SK-N-SH (cell line): ENCODE data around the gene HOXA1. TPM values are rescaled to one million over a fixed set of nuclear protein-coding genes. Genes with fewer than 3 reads are reported as not detected.
"Not testable (repeated sequence)": the region's sequence is repeated elsewhere in the genome, so short reads cannot be mapped to it uniquely, and the experiment has no call there.

Source experiments
- CTCF ChIA-PET: fragments of 300-600, 350-600 bp; formaldehyde crosslinking; extraction: SDS; loops from one replicate; lab custom pipeline; 2021; lab: Yijun Ruan, JAX
- POLR2A ChIA-PET: fragments of 350-600 bp; sonication (Branson Sonifier 250); formaldehyde crosslinking; extraction: SDS; loops from one replicate; lab custom pipeline; 2020; ENCODE audit warnings: antibody characterized with exemption, inconsistent platforms; lab: Yijun Ruan, JAX
- DNase-seq: peaks from one replicate; pipeline ENCODE4 v3.0.0; 2012
- H2AFZ ChIP-seq: fragments of 200-600 bp; sonication (generic); 2 replicates; pipeline ENCODE4 v1.8.1; 2016; ENCODE audit warnings: antibody characterized with exemption, mild to moderate bottlenecking, low read depth
- H3F3A ChIP-seq: fragments of 200-600 bp; sonication (generic); replicated peaks from 2 replicates; pipeline ENCODE3; 2016; ENCODE audit warnings: antibody characterized with exemption, mild to moderate bottlenecking; ENCODE audit not compliant: insufficient read depth
- H3K27ac ChIP-seq, 2 experiments: fragments of 200-500 bp in 1 of 2; fragments of 200-600 bp in 1 of 2; sonication (Bioruptor generic) in 1 of 2; sonication (generic), shearing (Covaris generic) in 1 of 2; 2 replicates each; pipeline versions ENCODE4 v1.5.1 to v1.6.1; 2014 to 2016; ENCODE audit warnings: low read depth in 2 of 2, inconsistent platforms in 1 of 2, low read length in 1 of 2, mild to moderate bottlenecking in 1 of 2, mixed read lengths in 1 of 2
- H3K27me3 ChIP-seq: fragments of 200-600 bp; sonication (generic), shearing (Covaris generic); 2 replicates; pipeline ENCODE4 v1.6.1; 2016; ENCODE audit warnings: mixed run types; ENCODE audit not compliant: insufficient read depth
- H3K36me3 ChIP-seq, 2 experiments: fragments of 200-500 bp in 1 of 2; fragments of 200-600 bp in 1 of 2; sonication (Bioruptor generic) in 1 of 2; sonication (generic) in 1 of 2; replicated peaks in 1 of 2; 2 replicates each; pipeline versions ENCODE3 to v1.5.1; 2014 to 2016; ENCODE audit warnings: low read length in 1 of 2, mild to moderate bottlenecking in 1 of 2; ENCODE audit not compliant: insufficient read depth in 2 of 2, control insufficient read depth in 1 of 2
- H3K4me1 ChIP-seq, 2 experiments: fragments of 200-500 bp in 1 of 2; fragments of 200-600 bp in 1 of 2; sonication (Bioruptor generic) in 1 of 2; sonication (generic), shearing (Covaris generic) in 1 of 2; 2 replicates each; pipeline versions ENCODE4 v1.5.1 to v1.6.1; 2014 to 2016; ENCODE audit warnings: low read depth in 1 of 2, low read length in 1 of 2, mixed run types in 1 of 2; ENCODE audit not compliant: insufficient read depth in 2 of 2, control insufficient read depth in 1 of 2
- H3K4me2 ChIP-seq: fragments of 200-600 bp; sonication (generic), shearing (Covaris generic); 2 replicates; pipeline ENCODE4 v1.6.1; 2017; ENCODE audit warnings: mixed run types
- H3K4me3 ChIP-seq, 2 experiments: fragments of 200-500 bp in 1 of 2; fragments of 200-600 bp in 1 of 2; sonication (Bioruptor generic) in 1 of 2; sonication (generic), shearing (Covaris generic) in 1 of 2; 2 replicates each; pipeline versions ENCODE4 v1.5.1 to v1.8.1; 2014 to 2016; ENCODE audit warnings: low read depth in 2 of 2, inconsistent platforms in 1 of 2, low read length in 1 of 2, mild to moderate bottlenecking in 1 of 2, mixed read lengths in 1 of 2, moderate library complexity in 1 of 2
- H3K79me2 ChIP-seq: fragments of 200-600 bp; sonication (generic); 2 replicates; pipeline ENCODE4 v1.8.1; 2017; ENCODE audit warnings: mild to moderate bottlenecking; ENCODE audit not compliant: insufficient read depth
- H3K9ac ChIP-seq: fragments of 200-600 bp; sonication (generic); 2 replicates; pipeline ENCODE4 v1.6.1; 2017; ENCODE audit warnings: mixed run types
- H3K9me2 ChIP-seq: fragments of 200-600 bp; sonication (generic); 2 replicates; pipeline ENCODE4 v1.6.1; 2017; ENCODE audit warnings: mixed run types
- H3K9me3 ChIP-seq: fragments of 200-600 bp; sonication (generic); 2 replicates; pipeline ENCODE4 v1.6.1; 2017; ENCODE audit warnings: mixed run types, mild to moderate bottlenecking, moderate library complexity
- H4K20me1 ChIP-seq: fragments of 200-600 bp; sonication (generic); 2 replicates; pipeline ENCODE4 v1.6.1; 2017; ENCODE audit warnings: mild to moderate bottlenecking, mixed run types; ENCODE audit not compliant: insufficient read depth
- CHD2 ChIP-seq: fragments of 150-350 bp; IDR thresholded peaks from 2 replicates; pipeline ENCODE4 v1.6.1; 2018; ENCODE audit warnings: low read length; ENCODE audit not compliant: partially characterized antibody
- EZH2phosphoT487 ChIP-seq: fragments of 200-600 bp; sonication (generic); IDR thresholded peaks from 2 replicates; pipeline ENCODE4 v1.6.1; 2017; ENCODE audit warnings: low read depth, mixed run types, mild to moderate bottlenecking, antibody characterized with exemption, moderate library complexity, borderline replicate concordance
- FOXM1 ChIP-seq: IDR thresholded peaks from 2 replicates; pipeline ENCODE4 v1.4.0; 2012; ENCODE audit warnings: low read depth, mild to moderate bottlenecking
- GABPA ChIP-seq: IDR thresholded peaks from 2 replicates; pipeline ENCODE4 v1.4.0; 2012; ENCODE audit warnings: low read depth, mild to moderate bottlenecking
- IRF3 ChIP-seq: fragments of 150-350 bp; IDR thresholded peaks from 2 replicates; pipeline ENCODE4 v1.6.1; 2016; ENCODE audit warnings: mild to moderate bottlenecking, low read depth, low read length
- JUND ChIP-seq: IDR thresholded peaks from 2 replicates; pipeline ENCODE4 v1.4.0; 2012
- MXI1 ChIP-seq: IDR thresholded peaks from 2 replicates; pipeline ENCODE4 v1.6.1; 2012; ENCODE audit warnings: mild to moderate bottlenecking, low read depth, low read length, improper control_type of control experiment
- RCOR1 ChIP-seq: fragments of 150-350 bp; IDR thresholded peaks from 2 replicates; pipeline ENCODE4 v1.6.1; 2017; ENCODE audit warnings: antibody characterized with exemption, low read length
- RFX5 ChIP-seq: IDR thresholded peaks from 2 replicates; pipeline ENCODE4 v1.6.1; 2012; ENCODE audit warnings: mild to moderate bottlenecking, improper control_type of control experiment, low read length
- RXRA ChIP-seq: IDR thresholded peaks from 2 replicates; pipeline ENCODE4 v1.4.0; 2012; ENCODE audit warnings: low read depth, mild to moderate bottlenecking, borderline replicate concordance
- SIN3A ChIP-seq: IDR thresholded peaks from 2 replicates; pipeline ENCODE4 v1.6.1; 2012; ENCODE audit warnings: low read depth, mild to moderate bottlenecking, low read length, moderate library complexity, borderline replicate concordance
- TCF12 ChIP-seq: IDR thresholded peaks from 2 replicates; pipeline ENCODE4 v1.4.0; 2012
- USF1 ChIP-seq: IDR thresholded peaks from 2 replicates; pipeline ENCODE4 v1.4.0; 2012; ENCODE audit warnings: low read depth, borderline replicate concordance
- ZBTB33 ChIP-seq: IDR thresholded peaks from 2 replicates; pipeline ENCODE4 v1.4.0; 2012; ENCODE audit warnings: low read depth, borderline replicate concordance
- WGBS: methylation state at CpG from one replicate; pipeline ENCODE4 v1.1.6; 2017; ENCODE audit warnings: low lambda C conversion rate; 5-methylcytosine and 5-hydroxymethylcytosine counted together
- polyA plus RNA-seq, 3 experiments: library from polyadenylated mRNA; depleted of rRNA; stranded (reverse); fragments of >200 nt; gene quantifications; 2 replicates each; pipeline ENCODE4 v1.2.3, GENCODE V29; 2012
- small RNA-seq, 7 experiments: library from RNA; depleted of rRNA; stranded (forward); fragments of <200 nt; gene quantifications; one replicate each; pipeline ENCODE3, GENCODE V24; 2012

The HOXA1 gene
- polyA plus RNA-seq, 1 of the 3 experiments (the other 2 are of a cell fraction), result not detected

- TF ChIP-seq ZBTB33 (no peak), EZH2phosphoT487 (no peak), CHD2 (no peak), TCF12 (no peak), RXRA (no peak), RCOR1 (no peak), GABPA (no peak), MXI1 (no peak), JUND (no peak), FOXM1 (no peak), USF1 (no peak), SIN3A (no peak), RFX5 (no peak), IRF3 (no peak)
These were observed 48.8 kb downstream of the HOXA1 start (continued) for GRCh38 chr7:27046854-27047549.

GRCh38 chr7:27045972-27046371 lies 49.8 kb downstream of the HOXA1 start:
- H3K79me2 ChIP-seq, H3K27me3 ChIP-seq, POLR2A ChIA-PET, H4K20me1 ChIP-seq, H3F3A ChIP-seq, H2AFZ ChIP-seq, H3K4me3 ChIP-seq, H3K4me1 ChIP-seq, H3K27ac ChIP-seq, H3K9me3 ChIP-seq, H3K9ac ChIP-seq, CTCF ChIA-PET, H3K9me2 ChIP-seq, DNase-seq, H3K4me2 ChIP-seq, H3K36me3 ChIP-seq: not testable (repeated sequence)
- 9% methylated on average over 1 of the region's 4 CpGs for WGBS

GRCh38 chr7:27045066-27045465 lies 50.7 kb downstream of the HOXA1 start:
- H3K27ac ChIP-seq, DNase-seq, H3K4me1 ChIP-seq, H4K20me1 ChIP-seq, CTCF ChIA-PET, H3K36me3 ChIP-seq, H3K4me3 ChIP-seq, H3K27me3 ChIP-seq, H2AFZ ChIP-seq, H3K4me2 ChIP-seq, H3K9me3 ChIP-seq, H3F3A ChIP-seq, H3K9me2 ChIP-seq, H3K9ac ChIP-seq, POLR2A ChIA-PET, H3K79me2 ChIP-seq: not testable (repeated sequence)
- WGBS, result 28% methylated on average over 5 of the region's 28 CpGs

Small RNA genes lying within 50 kb of the gene (small RNA-seq; reads per million reads assigned to genes)
- 0 reads per million in 7 experiments for gene RF01977

Other genes starting within 250 kb of the HOXA1 start
- 0.69 and 0.91 TPM in 2 replicates for gene SKAP2, start 231.4 kb downstream of the HOXA1 start, polyA plus RNA-seq (2012; rRNA removed)
- gene HOXA2, start 6.7 kb upstream of the HOXA1 start, polyA plus RNA-seq (2012; rRNA removed), result not detected in 2 replicates
- gene HOXA4, start 34.8 kb upstream of the HOXA1 start, polyA plus RNA-seq (2012; rRNA removed), result not detected in 2 replicates
- not detected in 2 replicates for gene HOXA5, start 47.7 kb upstream of the HOXA1 start, polyA plus RNA-seq (2012; rRNA removed)
- gene HOXA6, start 51.8 kb upstream of the HOXA1 start, polyA plus RNA-seq (2012; rRNA removed), result not detected in 2 replicates
- gene HOXA3, start 56.6 kb upstream of the HOXA1 start, polyA plus RNA-seq (2012; rRNA removed), result 0.15 TPM in 1 of 2 replicates, not detected in the other
- gene HOXA7, start 60.7 kb upstream of the HOXA1 start, polyA plus RNA-seq (2012; rRNA removed), result not detected in 2 replicates
- gene HOXA9, start 69.5 kb upstream of the HOXA1 start, polyA plus RNA-seq (2012; rRNA removed), result not detected in 2 replicates
- not detected in 2 replicates for gene HOXA10, start 78.3 kb upstream of the HOXA1 start, polyA plus RNA-seq (2012; rRNA removed)
- gene HOXA11, start 89.2 kb upstream of the HOXA1 start, polyA plus RNA-seq (2012; rRNA removed), result not detected in 2 replicates
- not detected in 2 replicates for gene HOXA13, start 104.1 kb upstream of the HOXA1 start, polyA plus RNA-seq (2012; rRNA removed)
- not detected in 2 replicates for gene EVX1, start 146.8 kb upstream of the HOXA1 start, polyA plus RNA-seq (2012; rRNA removed)